C4-2B (cell line): ENCODE results near the gene SUPT6H.

Experiments
- H3K27ac ChIP-seq: fragments of 450-650 bp; 2 replicates; pipeline ENCODE4 v1.5.1; 2017
- CTCF ChIP-seq: fragments of 450-650 bp; conservative IDR thresholded peaks from 2 replicates; pipeline ENCODE4 v1.5.1; 2017; ENCODE audit warnings: mild to moderate bottlenecking
- ZFX ChIP-seq: fragments of 450-650 bp; IDR thresholded peaks from 2 replicates; pipeline ENCODE4 v1.6.1; 2017

Gene SUPT6H

GRCh38 chr17:28635506-28635905 is 26.5 kb upstream of the SUPT6H start:
- H3K27ac ChIP-seq: no peak overlapping the region
- no peak for TF ChIP-seq ZFX
- no peak for TF ChIP-seq CTCF

- H3K27ac ChIP-seq: no peak overlapping the region
- TF ChIP-seq CTCF (no peak), ZFX (no peak)
Measured at GRCh38 chr17:28641579-28641978, 20.4 kb upstream of the SUPT6H start.

- TF ChIP-seq ZFX (no peak), CTCF (peak; percentile 60)
- peak overlapping the region; percentile 92 for H3K27ac ChIP-seq
Measured at GRCh38 chr17:28643983-28644786, 17.8 kb upstream of the SUPT6H start.

- TF ChIP-seq CTCF (no peak), ZFX (peak; percentile 65)
- peak within 1 kb of the TSS; percentile 92 for H3K27ac ChIP-seq
Measured at GRCh38 chr17:28644787-28645575, 17.0 kb upstream of the SUPT6H start, which contains the start of gene BLTP2. TSS of gene BLTP2 (minus strand) at chr17:28645158. CDS start at chr17:28645056, 102 bp downstream.

GRCh38 chr17:28645576-28645939 is 16.4 kb upstream of the SUPT6H start:
- no peak for TF ChIP-seq CTCF
- no peak for TF ChIP-seq ZFX
- peak overlapping the region; percentile 92 for H3K27ac ChIP-seq

- H3K27ac ChIP-seq: peak overlapping the region; percentile 46
- TF ChIP-seq ZFX (no peak), CTCF (no peak)
Measured at GRCh38 chr17:28646039-28646754, 15.8 kb upstream of the SUPT6H start.
